Epithelial cell of proximal tubule (primary cell): ENCODE measurements around the gene CLIC4. TPM values are rescaled to one million over a fixed set of nuclear protein-coding genes. Genes with fewer than 3 reads are reported as not detected.
"Not testable (repeated sequence)": the region's sequence is repeated elsewhere in the genome, so short reads cannot be mapped to it uniquely, and the experiment has no call there.

Experiments used
- DNase-seq: peaks from one replicate; pipeline ENCODE4 v3.0.0-alpha.2; 2011; ENCODE audit warnings: low read depth
- H3K4me3 ChIP-seq: 2 replicates; pipeline ENCODE4 v1.5.1; 2011; ENCODE audit warnings: low read depth, mild to moderate bottlenecking, low read length
- CTCF ChIP-seq: conservative IDR thresholded peaks from 2 replicates; pipeline ENCODE4 v1.5.1; 2012; ENCODE audit warnings: low read depth, mild to moderate bottlenecking, low read length
- total RNA-seq: library from RNA; depleted of rRNA; stranded (reverse); fragments of >200 nt; gene quantifications from 2 replicates; pipeline ENCODE4 v1.2.3, GENCODE V29; 2015

CLIC4 gene
- total RNA-seq, 1 donor from 2014 or later = 143 TPM

- DNase-seq = no peak
- TF ChIP-seq CTCF = no peak
- H3K4me3 ChIP-seq = peak overlapping the region; percentile 84
Observed at GRCh38 chr1:24745711-24746413, 615 bp downstream of the CLIC4 start.

GRCh38 chr1:24748191-24749121 lies 3.2 kb downstream of the CLIC4 start:
- TF ChIP-seq CTCF = no peak
- H3K4me3 ChIP-seq = peak overlapping the region; percentile 84
- no peak for DNase-seq

- no peak overlapping the region for H3K4me3 ChIP-seq
- no peak for DNase-seq
- no peak for TF ChIP-seq CTCF
Observed at GRCh38 chr1:24749252-24749651, 4.0 kb downstream of the CLIC4 start.

- no peak for TF ChIP-seq CTCF
- no peak overlapping the region for H3K4me3 ChIP-seq
- DNase-seq = no peak
Observed at GRCh38 chr1:24749886-24750285, 4.6 kb downstream of the CLIC4 start.

- no peak for TF ChIP-seq CTCF
- DNase-seq = no peak
- H3K4me3 ChIP-seq = no peak overlapping the region
Observed at GRCh38 chr1:24751833-24752232, 6.6 kb downstream of the CLIC4 start.

- H3K4me3 ChIP-seq = peak overlapping the region; percentile 4
- TF ChIP-seq CTCF = no peak
- DNase-seq = no peak
Observed at GRCh38 chr1:24752305-24752704, 7.1 kb downstream of the CLIC4 start.

- no peak overlapping the region for H3K4me3 ChIP-seq
- no peak for DNase-seq
- no peak for TF ChIP-seq CTCF
Observed at GRCh38 chr1:24754229-24754628, 9.0 kb downstream of the CLIC4 start.

GRCh38 chr1:24755323-24755722 lies 10.1 kb downstream of the CLIC4 start:
- DNase-seq, H3K4me3 ChIP-seq: not testable (repeated sequence)
